G401.6 (cell line): Measurements from ENCODE around the gene MEN1.

Source experiments
- FAIRE-seq: peaks from 2 replicates; lab custom pipeline; 2012; peaks lifted over from hg19 to GRCh38; lab: Jason Lieb, UNC

Gene MEN1

GRCh38 chr11:64810271-64810890 lies at the start of gene MEN1:
TSS of gene MEN1 (minus strand) at chr11:64810551. CDS start at chr11:64810109, 442 bp downstream.
- FAIRE-seq = peak; percentile 98

GRCh38 chr11:64859542-64860414 lies 49.4 kb upstream of the MEN1 start:
- FAIRE-seq = no peak

- FAIRE-seq = no peak
Observed at GRCh38 chr11:64858467-64859263, 48.3 kb upstream of the MEN1 start.

- FAIRE-seq = no peak
Observed at GRCh38 chr11:64857485-64857884, 47.1 kb upstream of the MEN1 start.

- FAIRE-seq = no peak
Observed at GRCh38 chr11:64856382-64857227, 46.3 kb upstream of the MEN1 start.

- FAIRE-seq = no peak
Observed at GRCh38 chr11:64855596-64856304, 45.4 kb upstream of the MEN1 start.

GRCh38 chr11:64854534-64855502 lies 44.5 kb upstream of the MEN1 start:
- FAIRE-seq = no peak

- FAIRE-seq = no peak
Observed at GRCh38 chr11:64854157-64854533, 43.8 kb upstream of the MEN1 start.

GRCh38 chr11:64853709-64854108 lies 43.4 kb upstream of the MEN1 start:
- FAIRE-seq = no peak

GRCh38 chr11:64852804-64853509 lies 42.6 kb upstream of the MEN1 start:
- FAIRE-seq = no peak

- FAIRE-seq = no peak
Observed at GRCh38 chr11:64851831-64852351, 41.5 kb upstream of the MEN1 start.

GRCh38 chr11:64850979-64851567 lies 40.7 kb upstream of the MEN1 start:
- no peak for FAIRE-seq

- FAIRE-seq = no peak
Observed at GRCh38 chr11:64849598-64850356, 39.4 kb upstream of the MEN1 start.

- FAIRE-seq = no peak
Observed at GRCh38 chr11:64848826-64849597, 38.7 kb upstream of the MEN1 start.

GRCh38 chr11:64848214-64848825 lies 38.0 kb upstream of the MEN1 start:
- no peak for FAIRE-seq

GRCh38 chr11:64846998-64847666 lies 36.8 kb upstream of the MEN1 start:
- no peak for FAIRE-seq
